Heart right ventricle (tissue), 16 donors: ENCODE data around the gene SETD3. TPM values are rescaled to one million over a fixed set of nuclear protein-coding genes. Genes with fewer than 3 reads are reported as not detected.

Experiments used
- ATAC-seq, 8 donors: fragments of 200-7000 bp; cut with Tn5 transposase; one replicate each; pipeline ENCODE4 v1.9.1; 2020; ENCODE audit warnings: mild to moderate bottlenecking in 8 of 8, moderate library complexity in 8 of 8, moderate number of reproducible peaks in 1 of 8
- DNase-seq, 2 donors: peaks; one replicate each; pipeline ENCODE4 v3.0.0-alpha.2; 2020
- H3K27ac ChIP-seq, 10 donors: fragments of 200-600 bp; sonication (generic) in 2 of 10; one replicate each; pipeline versions ENCODE4 v1.5.0 to v1.8.0; 2020 to 2022; ENCODE audit warnings: mild to moderate bottlenecking in 3 of 10
- H3K27me3 ChIP-seq, 7 donors: fragments of 200-600 bp; one replicate each; pipeline ENCODE4 v1.8.0; 2021 to 2022; ENCODE audit warnings: mild to moderate bottlenecking in 2 of 7
- H3K36me3 ChIP-seq, 9 donors: fragments of 200-600 bp; sonication (generic) in 1 of 9; one replicate each; pipeline versions ENCODE4 v1.5.0 to v1.8.0; 2020 to 2022; ENCODE audit warnings: mild to moderate bottlenecking in 2 of 9
- H3K4me1 ChIP-seq, 9 donors: fragments of 200-600 bp; sonication (generic) in 1 of 9; one replicate each; pipeline versions ENCODE4 v1.5.0 to v1.8.0; 2020 to 2022; ENCODE audit warnings: mild to moderate bottlenecking in 4 of 9
- H3K4me3 ChIP-seq, 10 donors: fragments of 200-600 bp; sonication (generic) in 2 of 10; one replicate each; pipeline versions ENCODE4 v1.5.0 to v1.8.0; 2020 to 2022; ENCODE audit warnings: mild to moderate bottlenecking in 7 of 10, moderate library complexity in 2 of 10
- H3K9me3 ChIP-seq, 11 donors: fragments of 200-600 bp in 10 of 11; sonication (generic) in 2 of 11; one replicate each; pipeline versions ENCODE4 v1.5.0 to v1.8.0; 2013 to 2022; ENCODE audit warnings: mild to moderate bottlenecking in 2 of 11, control low read depth in 1 of 11, moderate library complexity in 1 of 11
- WGBS, 2 donors: extraction: QIAGEN DNeasy Blood & Tissue Kit; methylation state at CpG; one replicate each; pipeline ENCODE4 v1.1.7; 2013; ENCODE audit warnings: inconsistent platforms in 1 of 2; 5-methylcytosine and 5-hydroxymethylcytosine counted together
- intact Hi-C, 10 donors: fragments of 100-400 bp; cut with DNase I; formaldehyde crosslinking; loops; one replicate each; pipeline versions ENCODE4 v1.11.1 to v1.14.2; 2022
- polyA plus RNA-seq, 2 donors: library from polyadenylated mRNA; stranded (reverse); fragments of 200-250 nt; gene quantifications; one replicate each; pipeline ENCODE4 v1.2.3, GENCODE V29; 2013
- total RNA-seq, 10 donors: library from RNA; stranded (reverse); fragmentation: NEBNext Ultra II Directional in 3 of 10; extraction: Animal tissue kit (Norgen Biotek cat#: 25700) in 3 of 10; gene quantifications; one replicate each; pipeline versions ENCODE4 v1.2.1 to v1.2.4, GENCODE V29; 2021 to 2023
- TF ChIP-seq, protein P1 (sequence below), 9 donors: fragments of 200-600 bp; sonication (generic) in 2 of 9; IDR thresholded peaks; one replicate each; pipeline versions ENCODE4 v1.5.0 to v1.8.0; 2021 to 2022; ENCODE audit warnings: antibody characterized with exemption in 9 of 9, mild to moderate bottlenecking in 5 of 9, moderate library complexity in 1 of 9
- donor health status: Arrhythmogenic right ventricular cardiomyopathy.
- donor health status: ischemic (EF 13 %, LVEDD 7.1; RV severe dilation, severe dysfunction).
- donor health status: healthy with polysubstance abuse.
- donor health status: DM: no; HTN: yes; CAD: no.
- donor health status: DM: no; HTN: no; CAD: no.
- donor health status: ischemic (EF 25% LVEDD 6.9; RV normal size, moderate dysfunction).
- donor health status: ischemic (EF 25% LVEDD 5.7; RV mildly dilated, moderate dysfunction).
- donor health status: healthy.
- donor health status: DM: yes; HTN: yes; CAD: no.
- donor health status: Ischemic cardiomyopathy.
- donor health status: ischemic (EF 35%, LVEDD 5.7; RV mildly dilated, moderate dysfunction).
- donor health status: nonischemic (EF 11% LVEDD 7.7; RV severe dilation, severe dysfunction).
- donor health status: DM: yes; HTN: yes; CAD: no.
- donor health status: PGD.
- donor health status: ischemic (EF 29% LVEDD 5.4; RV normal size, mild dysfunction).
- donor health status: nonischemic (EF 23%, LVEDD 6.1; RV moderate dilation, normal function).

The SETD3 gene
- total and polyA plus RNA-seq, 12 donors = 35.0 to 129 (median 106) TPM

DNA sequence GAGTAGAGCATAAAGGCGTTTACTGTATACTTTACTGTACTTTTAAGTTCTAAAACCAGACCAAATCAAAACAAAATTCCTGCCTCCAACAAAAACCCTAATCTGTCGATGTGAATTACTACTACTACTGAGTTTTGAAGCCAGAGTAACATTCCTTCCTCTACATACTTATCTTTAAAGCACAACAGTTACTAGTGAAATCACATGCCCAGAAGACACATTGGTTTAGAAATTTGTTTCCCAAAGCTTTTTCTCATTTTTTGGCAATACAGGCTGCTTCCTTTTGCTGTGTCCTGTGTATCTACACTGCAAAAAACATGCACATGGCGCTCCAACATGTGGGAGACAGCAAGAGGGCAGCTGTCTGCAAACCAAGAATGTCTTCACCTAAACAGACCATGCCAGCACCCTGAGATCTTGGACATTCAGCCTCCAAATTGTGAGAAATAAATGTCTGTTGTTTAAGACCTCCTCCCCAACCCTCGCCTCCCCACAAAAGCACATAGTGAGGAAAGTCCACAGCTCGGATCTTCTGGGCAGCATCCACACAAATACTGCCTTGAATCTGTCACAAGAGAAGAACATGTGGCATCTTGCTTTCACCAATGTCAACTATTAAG lies 21.1 kb downstream of the SETD3 start:
- ATAC-seq (no peak), DNase-seq (no peak)
- TF ChIP-seq, protein P1, sequence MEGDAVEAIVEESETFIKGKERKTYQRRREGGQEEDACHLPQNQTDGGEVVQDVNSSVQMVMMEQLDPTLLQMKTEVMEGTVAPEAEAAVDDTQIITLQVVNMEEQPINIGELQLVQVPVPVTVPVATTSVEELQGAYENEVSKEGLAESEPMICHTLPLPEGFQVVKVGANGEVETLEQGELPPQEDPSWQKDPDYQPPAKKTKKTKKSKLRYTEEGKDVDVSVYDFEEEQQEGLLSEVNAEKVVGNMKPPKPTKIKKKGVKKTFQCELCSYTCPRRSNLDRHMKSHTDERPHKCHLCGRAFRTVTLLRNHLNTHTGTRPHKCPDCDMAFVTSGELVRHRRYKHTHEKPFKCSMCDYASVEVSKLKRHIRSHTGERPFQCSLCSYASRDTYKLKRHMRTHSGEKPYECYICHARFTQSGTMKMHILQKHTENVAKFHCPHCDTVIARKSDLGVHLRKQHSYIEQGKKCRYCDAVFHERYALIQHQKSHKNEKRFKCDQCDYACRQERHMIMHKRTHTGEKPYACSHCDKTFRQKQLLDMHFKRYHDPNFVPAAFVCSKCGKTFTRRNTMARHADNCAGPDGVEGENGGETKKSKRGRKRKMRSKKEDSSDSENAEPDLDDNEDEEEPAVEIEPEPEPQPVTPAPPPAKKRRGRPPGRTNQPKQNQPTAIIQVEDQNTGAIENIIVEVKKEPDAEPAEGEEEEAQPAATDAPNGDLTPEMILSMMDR (IDR thresholded peaks at IDR 0.05) = no peak
- peaks cover 0 to 9% (median 0%) of the 10 kb centered on the region in 9 donors for H3K4me1 ChIP-seq
- intact Hi-C loops = no loop called here
- no peak overlapping the region for H3K27ac ChIP-seq
- no peaks in the 10 kb centered on the region for H3K27me3 ChIP-seq
- WGBS, 2 donors = 81 to 84% methylated on average over 5 of the region's 5 CpGs
- no peak overlapping the region for H3K4me3 ChIP-seq
- H3K36me3 ChIP-seq = peaks cover 0 to 100% (median 33%) of the 10 kb centered on the region in 9 donors
- no peaks in the 10 kb centered on the region for H3K9me3 ChIP-seq

DNA sequence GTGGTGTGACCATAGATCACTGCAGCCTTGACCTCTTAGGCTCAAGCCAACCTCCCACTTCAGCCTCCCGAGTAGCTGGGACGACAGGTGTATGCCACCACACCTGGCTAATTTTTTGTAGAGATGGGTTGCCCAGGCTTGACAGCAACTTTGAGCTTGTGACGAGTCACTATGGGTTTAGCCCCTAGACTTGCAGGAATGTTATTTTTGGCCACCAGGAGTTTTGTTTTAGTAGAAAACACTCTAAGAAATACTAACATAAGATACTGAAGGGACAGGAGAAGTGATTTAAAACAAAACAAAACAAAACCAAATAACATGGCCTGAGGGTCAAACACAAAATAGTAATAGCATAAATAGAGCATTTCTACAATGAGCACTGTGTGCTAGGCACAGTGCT lies 26.4 kb downstream of the SETD3 start:
- intact Hi-C loops = no loop called here
- DNase-seq = no peak
- TF ChIP-seq, protein P1 (IDR thresholded peaks at IDR 0.05) = no peak
- H3K27ac ChIP-seq = no peak overlapping the region
- H3K4me3 ChIP-seq = no peak overlapping the region
- no peaks in the 10 kb centered on the region for H3K27me3 ChIP-seq
- peaks cover 0 to 100% (median 24%) of the 10 kb centered on the region in 9 donors for H3K36me3 ChIP-seq
- 83 to 94% methylated on average over 3 of the region's 3 CpGs for WGBS, 2 donors
- peaks cover 0 to 5% (median 0%) of the 10 kb centered on the region in 9 donors for H3K4me1 ChIP-seq
- no peaks in the 10 kb centered on the region for H3K9me3 ChIP-seq
- ATAC-seq = no peak

DNA sequence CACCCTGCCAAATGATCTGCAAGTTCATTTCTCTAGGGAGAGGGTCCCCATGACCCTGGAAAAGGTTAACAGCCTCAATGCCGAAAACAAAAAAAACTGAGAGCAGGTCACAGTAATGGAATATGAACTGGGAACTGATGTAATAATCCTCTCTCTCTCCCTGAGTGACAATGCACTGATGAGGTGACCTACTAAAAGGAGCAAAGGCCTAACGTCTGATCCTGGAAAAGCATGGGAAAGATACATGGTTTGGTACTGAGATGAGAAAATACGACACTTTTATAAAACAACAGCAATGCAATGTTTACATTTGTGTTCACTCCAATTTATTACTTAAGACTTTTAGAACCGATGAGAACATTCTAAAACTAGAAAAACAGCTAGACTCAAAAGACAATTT lies 27.7 kb downstream of the SETD3 start:
- 76 to 85% methylated on average over 4 of the region's 4 CpGs for WGBS, 2 donors
- Histone ChIP-seq H3K36me3 (peaks cover 0 to 100% (median 25%) of the 10 kb centered on the region in 9 donors), H3K27ac (no peak overlapping the region), H3K4me3 (no peak overlapping the region), H3K27me3 (no peaks in the 10 kb centered on the region), H3K4me1 (peaks cover 0 to 5% (median 0%) of the 10 kb centered on the region in 9 donors), H3K9me3 (no peaks in the 10 kb centered on the region)
- intact Hi-C loops = no loop called here
- TF ChIP-seq, protein P1 (IDR thresholded peaks at IDR 0.05) = no peak
- DNase-seq = no peak
- no peak for ATAC-seq

DNA sequence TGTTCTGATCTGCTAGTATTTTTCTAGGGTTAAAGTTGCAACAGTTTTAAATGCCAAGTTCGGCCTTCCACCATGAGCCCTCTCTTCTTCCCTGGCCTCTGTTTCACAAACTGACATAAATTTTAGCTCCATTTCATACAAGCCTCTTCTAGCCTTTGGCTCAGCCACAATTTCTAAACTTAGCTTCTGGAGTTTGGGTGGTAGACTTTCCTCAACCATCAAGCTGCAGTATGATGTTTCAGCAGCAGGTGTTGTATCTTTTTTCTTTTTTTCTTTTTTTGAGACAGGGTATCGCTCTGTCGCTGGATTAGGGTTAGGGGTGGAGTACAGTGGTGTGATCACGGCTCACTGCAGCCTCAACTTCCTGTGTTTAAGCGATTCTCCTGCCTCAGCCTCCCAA lies 29.4 kb downstream of the SETD3 start:
- Histone ChIP-seq H3K4me1 (peaks cover 0 to 5% (median 0%) of the 10 kb centered on the region in 9 donors), H3K4me3 (no peak overlapping the region), H3K9me3 (no peaks in the 10 kb centered on the region), H3K36me3 (peaks cover 0 to 100% (median 24%) of the 10 kb centered on the region in 9 donors), H3K27me3 (no peaks in the 10 kb centered on the region), H3K27ac (no peak overlapping the region)
- ATAC-seq (no peak), DNase-seq (no peak)
- TF ChIP-seq, protein P1 (IDR thresholded peaks at IDR 0.05) = no peak
- intact Hi-C loops = no loop called here
- WGBS, 2 donors = 97% methylated on average over 5 of the region's 5 CpGs
